OCI-LY7 (cell line): ENCODE measurements around the gene THRA. TPM values are rescaled to one million over a fixed set of nuclear protein-coding genes. Genes with fewer than 3 reads are reported as not detected.
A peak's percentile ranks its signal among the peaks of the same experiment; 100 is the strongest.

Experiments used
- BruUV-seq: library from RNA; stranded (reverse); fragments of 400-500 nt; replicated peaks from 2 replicates; lab custom pipeline; 2021; lab: Mats Ljungman, UMichigan
- CTCF ChIA-PET: fragments of 300-600 bp; sonication (Branson Sonifier 250); formaldehyde crosslinking; loops from one replicate; lab custom pipeline; 2022; ENCODE audit warnings: antibody characterized with exemption; ENCODE audit not compliant: unreplicated experiment; lab: Charles Lee
- POLR2A ChIA-PET: fragments of 300-600 bp; sonication (Branson Sonifier 250); formaldehyde crosslinking; loops from one replicate; lab custom pipeline; 2022; ENCODE audit warnings: antibody characterized with exemption; lab: Charles Lee
- DNase-seq: peaks from one replicate; pipeline ENCODE4 v3.0.0-alpha.2; 2015; ENCODE audit warnings: low spot score
- H2AFZ ChIP-seq: fragments of 200-600 bp; sonication (generic), shearing (Covaris generic); 2 replicates; pipeline ENCODE4 v1.6.1; 2014; ENCODE audit warnings: mild to moderate bottlenecking, antibody characterized with exemption, low read length, moderate library complexity
- H3K27ac ChIP-seq: fragments of 200-600 bp; sonication (generic); 2 replicates; pipeline ENCODE4 v1.5.1; 2014; ENCODE audit warnings: mixed run types, low read depth, mild to moderate bottlenecking, moderate library complexity, low read length, inconsistent platforms; ENCODE audit not compliant: poor library complexity, severe bottlenecking
- H3K36me3 ChIP-seq: fragments of 200-600 bp; sonication (generic); 2 replicates; pipeline ENCODE4 v1.6.1; 2014; ENCODE audit warnings: mild to moderate bottlenecking, antibody characterized with exemption, low read length, moderate library complexity, mixed read lengths; ENCODE audit not compliant: insufficient read depth
- H3K4me1 ChIP-seq: fragments of 200-600 bp; sonication (generic); 2 replicates; pipeline ENCODE4 v1.5.1; 2014; ENCODE audit warnings: mild to moderate bottlenecking, low read length; ENCODE audit not compliant: insufficient read depth, poor library complexity, severe bottlenecking
- H3K4me2 ChIP-seq: fragments of 200-600 bp; sonication (generic); 2 replicates; pipeline ENCODE4 v1.6.1; 2014; ENCODE audit warnings: mild to moderate bottlenecking, low read length
- H3K4me3 ChIP-seq: fragments of 200-600 bp; sonication (generic); 2 replicates; pipeline ENCODE4 v1.5.1; 2014; ENCODE audit warnings: mild to moderate bottlenecking, low read depth, low read length; ENCODE audit not compliant: poor library complexity, severe bottlenecking
- H3K79me2 ChIP-seq: fragments of 200-600 bp; sonication (generic); 2 replicates; pipeline ENCODE4 v1.6.1; 2016; ENCODE audit warnings: low read depth, mild to moderate bottlenecking, low read length, moderate library complexity, mixed read lengths; ENCODE audit not compliant: insufficient read depth
- H3K9me2 ChIP-seq: fragments of 200-600 bp; sonication (generic); 2 replicates; pipeline ENCODE4 v1.6.1; 2016; ENCODE audit warnings: mild to moderate bottlenecking, low read length, mixed read lengths; ENCODE audit not compliant: insufficient read depth
- H3K9me3 ChIP-seq: fragments of 200-600 bp; sonication (generic); 2 replicates; pipeline ENCODE4 v1.6.1; 2014; ENCODE audit warnings: mild to moderate bottlenecking, mixed run types, low read length, mixed read lengths
- H4K20me1 ChIP-seq: fragments of 200-600 bp; sonication (generic); 2 replicates; pipeline ENCODE4 v1.6.1; 2014; ENCODE audit warnings: mild to moderate bottlenecking, antibody characterized with exemption, low read length, moderate library complexity, mixed read lengths; ENCODE audit not compliant: insufficient read depth
- EZH2phosphoT487 ChIP-seq: fragments of 200-600 bp; sonication (generic); IDR thresholded peaks from 2 replicates; pipeline ENCODE4 v1.6.1; 2018; ENCODE audit warnings: low read depth, borderline replicate concordance, mild to moderate bottlenecking, mixed run types, antibody characterized with exemption, low read length, moderate library complexity, mixed read lengths
- intact Hi-C: fragments of 100-400 bp; cut with micrococcal nuclease; formaldehyde crosslinking; loops from one replicate; pipeline ENCODE4 v1.10.0; 2022; ENCODE audit not compliant: unreplicated experiment
- total RNA-seq, 2 experiments: library from RNA; depleted of rRNA in 1 of 2; stranded (reverse); fragments of >200 nt in 1 of 2; shearing (Covaris generic) in 1 of 2; gene quantifications; 2 replicates each; pipeline ENCODE4 v1.2.3, GENCODE V29; 2014 to 2022
- TF ChIP-seq, protein P1 (sequence below): fragments of 200-600 bp; sonication (generic); conservative IDR thresholded peaks from 2 replicates; pipeline ENCODE4 v1.5.1; 2014; ENCODE audit warnings: mild to moderate bottlenecking, antibody characterized with exemption, low read length, moderate library complexity, mixed read lengths

Gene THRA
- total RNA-seq, 2 experiments from 2014 or later, result 3.9 to 9.3 TPM

DNA sequence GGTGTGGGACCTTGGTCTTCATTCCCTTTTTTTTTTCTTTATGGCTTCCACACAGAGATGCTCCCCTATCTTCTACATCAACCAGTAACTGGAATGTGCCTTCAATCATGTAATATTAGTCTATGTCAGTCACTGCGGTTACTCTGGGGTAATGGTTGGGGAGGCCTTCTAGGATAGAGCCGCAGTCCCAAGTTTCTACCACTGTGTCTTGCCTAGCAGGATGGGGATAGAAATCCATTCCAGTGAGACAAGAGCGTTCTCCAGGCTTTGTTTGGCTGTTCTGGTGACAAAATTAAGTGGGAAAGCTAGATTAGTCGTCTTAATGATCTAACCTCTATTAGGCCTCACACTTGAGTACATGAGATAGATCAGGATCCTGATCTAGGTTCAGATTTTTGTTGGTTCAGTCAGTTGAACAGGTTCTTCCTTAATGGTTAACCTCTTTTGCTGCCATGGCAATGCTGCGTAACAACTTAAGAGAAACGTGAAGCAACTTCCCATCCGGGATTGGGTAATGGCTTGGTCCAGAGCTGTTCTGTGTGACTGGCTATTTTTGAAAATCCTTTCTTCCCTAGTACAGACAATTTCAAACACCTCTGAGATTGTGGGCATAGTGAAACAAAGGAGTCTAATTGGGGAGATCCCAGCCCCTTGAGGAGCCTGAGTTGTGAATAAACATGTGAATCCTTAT lies 67.7 kb downstream of the THRA start:
- no peak overlapping the region for H3K4me2 ChIP-seq
- CTCF ChIA-PET, result no interaction called here
- no peak overlapping the region for H3K27ac ChIP-seq
- no peaks in the 10 kb centered on the region for H3K4me1 ChIP-seq
- no peaks in the 10 kb centered on the region for H4K20me1 ChIP-seq
- no peaks in the 10 kb centered on the region for H3K9me3 ChIP-seq
- H2AFZ ChIP-seq, result no peak overlapping the region
- TF ChIP-seq EZH2phosphoT487, result no peak
- TF ChIP-seq, protein P1, sequence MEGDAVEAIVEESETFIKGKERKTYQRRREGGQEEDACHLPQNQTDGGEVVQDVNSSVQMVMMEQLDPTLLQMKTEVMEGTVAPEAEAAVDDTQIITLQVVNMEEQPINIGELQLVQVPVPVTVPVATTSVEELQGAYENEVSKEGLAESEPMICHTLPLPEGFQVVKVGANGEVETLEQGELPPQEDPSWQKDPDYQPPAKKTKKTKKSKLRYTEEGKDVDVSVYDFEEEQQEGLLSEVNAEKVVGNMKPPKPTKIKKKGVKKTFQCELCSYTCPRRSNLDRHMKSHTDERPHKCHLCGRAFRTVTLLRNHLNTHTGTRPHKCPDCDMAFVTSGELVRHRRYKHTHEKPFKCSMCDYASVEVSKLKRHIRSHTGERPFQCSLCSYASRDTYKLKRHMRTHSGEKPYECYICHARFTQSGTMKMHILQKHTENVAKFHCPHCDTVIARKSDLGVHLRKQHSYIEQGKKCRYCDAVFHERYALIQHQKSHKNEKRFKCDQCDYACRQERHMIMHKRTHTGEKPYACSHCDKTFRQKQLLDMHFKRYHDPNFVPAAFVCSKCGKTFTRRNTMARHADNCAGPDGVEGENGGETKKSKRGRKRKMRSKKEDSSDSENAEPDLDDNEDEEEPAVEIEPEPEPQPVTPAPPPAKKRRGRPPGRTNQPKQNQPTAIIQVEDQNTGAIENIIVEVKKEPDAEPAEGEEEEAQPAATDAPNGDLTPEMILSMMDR, result no peak
- POLR2A ChIA-PET, result no interaction called here
- DNase-seq, result no peak
- intact Hi-C loops, result no loop called here
- peaks cover 8% of the 10 kb centered on the region; the same call in 1 of the 2 replicates for H3K79me2 ChIP-seq
- no peak overlapping the region for H3K4me3 ChIP-seq
- BruUV-seq, result no TSS peak
- peaks cover 99% of the 10 kb centered on the region for H3K36me3 ChIP-seq
- no peaks in the 10 kb centered on the region for H3K9me2 ChIP-seq

- Histone ChIP-seq H3K4me3 (no peak overlapping the region), H3K27ac (no peak overlapping the region), H2AFZ (no peak overlapping the region), H4K20me1 (no peaks in the 10 kb centered on the region), H3K36me3 (peaks cover 85% of the 10 kb centered on the region), H3K4me2 (no peak overlapping the region), H3K9me2 (no peaks in the 10 kb centered on the region), H3K4me1 (peaks cover 5% of the 10 kb centered on the region), H3K9me3 (no peaks in the 10 kb centered on the region), H3K79me2 (peaks cover 13% of the 10 kb centered on the region; the same call in 1 of the 2 replicates)
- no TSS peak for BruUV-seq
- TF ChIP-seq, protein P1, result no peak
- TF ChIP-seq EZH2phosphoT487, result no peak
- POLR2A ChIA-PET, result interaction anchor here (0.8 to 1.6 kb wide), 3 partner anchors 10 to 14 kb away, joined by 3 to 4 read pairs (median 3); no protein-coding TSS in a partner anchor
- intact Hi-C loops, result no loop called here
- CTCF ChIA-PET, result interaction anchor here (0.6 kb wide), 1 partner anchor 145 kb away, joined by 4 read pairs; no protein-coding TSS in a partner anchor
- DNase-seq, result no peak
Observed at GRCh38 chr17:40134184-40134583, 71.4 kb downstream of the THRA start.

DNA sequence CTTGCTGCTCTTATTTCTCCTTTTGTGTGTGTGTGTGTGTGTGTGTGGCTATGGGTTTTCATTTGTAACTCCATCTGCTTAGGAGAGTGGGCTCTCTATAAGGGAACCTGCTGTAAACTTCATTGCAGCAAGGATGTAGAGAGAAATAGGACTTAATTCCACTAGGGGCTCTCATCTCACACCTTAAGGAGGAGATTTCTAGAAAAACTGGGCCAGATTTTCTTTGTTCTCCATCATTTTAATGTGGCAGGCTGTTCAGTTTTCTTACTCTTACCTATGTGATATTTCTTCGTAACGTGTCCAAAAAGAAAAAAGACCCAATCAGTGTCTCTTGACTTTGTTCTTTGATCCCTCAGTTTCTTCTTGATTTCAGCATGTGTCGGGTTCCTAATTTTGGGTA lies 73.1 kb downstream of the THRA start:
- Histone ChIP-seq H3K36me3 (peaks cover 68% of the 10 kb centered on the region), H2AFZ (no peak overlapping the region)

More for the DNA sequence above, 73.1 kb downstream of the THRA start:
- no peak for DNase-seq
- no peak for TF ChIP-seq EZH2phosphoT487
- TF ChIP-seq, protein P1, result peak; percentile 36; the same call in 1 of the 2 replicates
- H3K27ac ChIP-seq, result no peak overlapping the region
- H4K20me1 ChIP-seq, result no peaks in the 10 kb centered on the region
- no TSS peak for BruUV-seq
- intact Hi-C loops, result no loop called here
- no peaks in the 10 kb centered on the region for H3K9me3 ChIP-seq
- H3K4me1 ChIP-seq, result peaks cover 10% of the 10 kb centered on the region
- ChIA-PET POLR2A (no interaction called here), CTCF (no interaction called here)
- no peak overlapping the region for H3K4me2 ChIP-seq
- peaks cover 17% of the 10 kb centered on the region; the same call in 1 of the 2 replicates for H3K79me2 ChIP-seq
- H3K4me3 ChIP-seq, result no peak overlapping the region
- no peaks in the 10 kb centered on the region for H3K9me2 ChIP-seq
